ENCODE data around the gene TXN.
"Not testable (repeated sequence)": the region's sequence is repeated elsewhere in the genome, so short reads cannot be mapped to it uniquely, and the experiment has no call there.

Gene TXN

GRCh38 chr9:110206389-110206788, 49.9 kb downstream of the TXN start:
- no peak for DNase-seq

DNA sequence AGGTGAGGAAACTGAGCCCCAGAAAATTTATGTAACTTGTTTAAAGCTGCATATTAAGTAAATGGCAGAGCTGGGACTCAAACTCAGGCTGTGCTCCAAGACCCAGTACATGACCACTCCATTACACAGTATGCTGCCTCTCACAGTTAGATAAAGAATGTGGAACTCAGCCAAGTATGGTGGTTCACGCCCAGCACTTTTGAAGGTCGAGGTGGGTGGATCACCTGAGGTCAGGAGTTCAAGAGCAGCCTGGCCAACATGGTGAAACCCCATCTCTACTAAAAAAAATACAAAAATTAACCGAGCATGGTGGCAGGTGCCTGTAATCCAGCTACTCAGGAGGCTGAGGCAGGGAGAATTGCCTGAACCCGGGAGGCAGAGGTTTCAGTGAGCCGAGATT, 50.7 kb downstream of the TXN start:
- not testable (repeated sequence) for DNase-seq

GRCh38 chr9:110202232-110202631, 54.1 kb downstream of the TXN start:
- no peak for DNase-seq

GRCh38 chr9:110199643-110200042, 56.7 kb downstream of the TXN start:
- no peak for DNase-seq

DNA sequence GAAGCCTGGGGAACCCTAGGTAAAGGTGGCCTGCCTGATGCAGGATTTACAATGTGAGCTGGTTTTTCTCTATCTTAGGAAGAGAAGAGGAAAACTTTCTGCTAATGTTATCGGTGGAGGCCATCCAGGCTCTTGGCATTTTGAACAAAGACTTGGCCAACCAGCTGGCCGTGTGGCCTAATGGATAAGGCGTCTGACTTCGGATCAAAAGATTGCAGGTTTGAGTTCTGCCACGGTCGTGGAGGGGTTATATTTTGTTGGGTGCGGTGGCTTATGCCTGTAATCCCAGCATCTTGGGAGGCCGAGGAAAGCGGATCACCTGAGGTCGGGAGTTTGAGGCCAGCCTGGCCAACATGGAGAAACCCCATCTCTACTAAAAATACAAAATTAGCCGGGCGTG, 58.0 kb downstream of the TXN start:
- no peak for DNase-seq

GRCh38 chr9:110197330-110198187, 58.7 kb downstream of the TXN start:
- DNase-seq, result no peak

DNA sequence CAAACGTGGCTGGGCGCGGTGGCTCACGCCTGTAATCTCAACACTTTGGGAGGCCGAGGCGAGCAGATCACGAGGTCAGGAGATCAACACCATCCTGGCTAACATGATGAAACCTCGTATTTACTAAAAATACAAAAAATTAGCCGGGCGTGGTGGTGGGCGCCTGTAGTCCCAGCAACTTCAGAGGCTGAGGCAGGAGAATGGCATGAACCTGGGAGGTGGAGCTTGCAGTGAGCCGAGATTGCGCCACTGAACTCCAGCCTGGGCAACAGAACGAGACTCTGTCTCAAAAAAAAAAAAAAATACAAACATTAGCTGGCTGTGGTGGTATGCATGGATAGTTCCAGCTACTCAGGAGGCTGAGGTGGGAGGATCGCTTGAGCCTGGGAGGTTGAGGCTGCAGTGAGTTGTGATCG, 60.2 kb downstream of the TXN start:
- DNase-seq, result not testable (repeated sequence)

All from NCI-H748 treated with DMSO at 0.1 percent for 48 hours (cell line).